MM.1S (cell line): ENCODE measurements around the gene EVL.

Source experiments
- DNase-seq: peaks from one replicate; pipeline ENCODE4 v3.0.0-alpha.2; 2015
- H2AFZ ChIP-seq: fragments of 300-600 bp; sonication (generic); 2 replicates; pipeline ENCODE4 v1.6.0; 2016; ENCODE audit warnings: antibody characterized with exemption, low read length
- H3F3A ChIP-seq: fragments of 300-600 bp; sonication (generic); 2 replicates; pipeline ENCODE4 v1.6.1; 2016; ENCODE audit warnings: mild to moderate bottlenecking, antibody characterized with exemption, low read length, moderate library complexity, mixed read lengths; ENCODE audit not compliant: insufficient read depth
- H3K27ac ChIP-seq: fragments of 300-600 bp; sonication (generic); 2 replicates; pipeline ENCODE4 v1.5.1; 2016; ENCODE audit warnings: mild to moderate bottlenecking, low read length
- H3K27me3 ChIP-seq: fragments of 300-600 bp; sonication (generic); replicated peaks from 2 replicates; pipeline ENCODE4 v1.6.0; 2016; ENCODE audit warnings: low read length; ENCODE audit not compliant: insufficient read depth
- H3K36me3 ChIP-seq: fragments of 300-600 bp; sonication (generic); replicated peaks from 2 replicates; pipeline ENCODE4 v1.6.1; 2016; ENCODE audit warnings: mild to moderate bottlenecking, low read length, mixed read lengths; ENCODE audit not compliant: insufficient read depth
- H3K4me1 ChIP-seq: fragments of 300-600 bp; sonication (generic); 2 replicates; pipeline ENCODE4 v1.6.1; 2016; ENCODE audit warnings: low read length, mixed read lengths
- H3K4me2 ChIP-seq: fragments of 300-600 bp; sonication (generic); 2 replicates; pipeline ENCODE4 v1.6.0; 2016; ENCODE audit warnings: low read depth, low read length
- H3K4me3 ChIP-seq: fragments of 300-600 bp; sonication (generic); 2 replicates; pipeline ENCODE4 v1.5.1; 2016; ENCODE audit warnings: low read length, mixed read lengths
- H3K79me2 ChIP-seq: fragments of 300-600 bp; sonication (generic); 2 replicates; pipeline ENCODE4 v1.6.1; 2016; ENCODE audit warnings: mixed run types, low read length, mixed read lengths
- H3K9ac ChIP-seq: fragments of 300-600 bp; sonication (generic); 2 replicates; pipeline ENCODE4 v1.6.1; 2016; ENCODE audit warnings: low read length, mixed read lengths
- H3K9me2 ChIP-seq: fragments of 300-600 bp; sonication (generic); replicated peaks from 2 replicates; pipeline ENCODE4 v1.6.1; 2016; ENCODE audit warnings: mild to moderate bottlenecking, low read length, mixed read lengths; ENCODE audit not compliant: insufficient read depth
- H3K9me3 ChIP-seq: fragments of 300-600 bp; sonication (generic); replicated peaks from 2 replicates; pipeline ENCODE4 v1.6.1; 2016; ENCODE audit warnings: mild to moderate bottlenecking, low read length, mixed read lengths; ENCODE audit not compliant: insufficient read depth
- H4K20me1 ChIP-seq: fragments of 300-600 bp; sonication (generic); 2 replicates; pipeline ENCODE4 v1.6.1; 2016; ENCODE audit warnings: mild to moderate bottlenecking, low read length, moderate library complexity, mixed read lengths; ENCODE audit not compliant: insufficient read depth
- CTCF ChIP-seq: fragments of 300-600 bp; sonication (generic); IDR thresholded peaks from 2 replicates; pipeline ENCODE4 v1.5.1; 2016; ENCODE audit warnings: antibody characterized with exemption, low read length, mixed read lengths
- EZH2 ChIP-seq: fragments of 300-600 bp; sonication (generic); optimal IDR thresholded peaks from 2 replicates; pipeline ENCODE3; 2017; ENCODE audit warnings: low read depth, mild to moderate bottlenecking, antibody characterized with exemption, low read length, mixed read lengths
- EZH2phosphoT487 ChIP-seq: fragments of 300-600 bp; sonication (generic); IDR thresholded peaks from 2 replicates; pipeline ENCODE4 v1.6.1; 2018; ENCODE audit warnings: antibody characterized with exemption, low read length

EVL gene

GRCh38 chr14:100191584-100192249, 126.5 kb downstream of the EVL start:
- Histone ChIP-seq H3K27ac (no peak overlapping the region), H3K79me2 (no peaks in the 10 kb centered on the region), H3K4me3 (no peak overlapping the region)

GRCh38 chr14:100192250-100192671, 127.0 kb downstream of the EVL start:
- Histone ChIP-seq H3K9me2 (no peaks in the 10 kb centered on the region), H3K4me3 (peak overlapping the region; percentile 54), H3K9me3 (no peaks in the 10 kb centered on the region), H3F3A (no peaks in the 10 kb centered on the region), H3K9ac (peak overlapping the region; percentile 69; the same call in 1 of the 2 replicates), H3K79me2 (no peaks in the 10 kb centered on the region), H2AFZ (peak overlapping the region; percentile 75), H3K4me1 (peaks cover 5% of the 10 kb centered on the region; the same call in 1 of the 2 replicates), H3K4me2 (peak overlapping the region; percentile 57; the same call in 1 of the 2 replicates), H3K36me3 (no peaks in the 10 kb centered on the region), H3K27ac (no peak overlapping the region), H4K20me1 (no peaks in the 10 kb centered on the region), H3K27me3 (no peaks in the 10 kb centered on the region)
- no peak for TF ChIP-seq CTCF
- TF ChIP-seq EZH2phosphoT487, result no peak
- no peak for TF ChIP-seq EZH2
- no peak for DNase-seq

More at GRCh38 chr14:100191584-100192249, 126.5 kb downstream of the EVL start:
- Histone ChIP-seq H3K36me3 (no peaks in the 10 kb centered on the region), H3K4me2 (no peak overlapping the region), H4K20me1 (no peaks in the 10 kb centered on the region), H3K4me1 (peaks cover 5% of the 10 kb centered on the region; the same call in 1 of the 2 replicates), H3K9me3 (no peaks in the 10 kb centered on the region), H3K27me3 (no peaks in the 10 kb centered on the region), H3F3A (no peaks in the 10 kb centered on the region), H2AFZ (no peak overlapping the region), H3K9ac (no peak overlapping the region), H3K9me2 (no peaks in the 10 kb centered on the region)
- TF ChIP-seq EZH2 (no peak), CTCF (no peak), EZH2phosphoT487 (no peak)
- DNase-seq, result no peak

GRCh38 chr14:100192672-100193416, 127.6 kb downstream of the EVL start:
- Histone ChIP-seq H3K36me3 (no peaks in the 10 kb centered on the region), H4K20me1 (no peaks in the 10 kb centered on the region), H3K4me3 (peak overlapping the region; percentile 54), H3K79me2 (no peaks in the 10 kb centered on the region), H2AFZ (peak overlapping the region; percentile 95), H3K4me2 (peak overlapping the region; percentile 69; the same call in 1 of the 2 replicates), H3K4me1 (peaks cover 5% of the 10 kb centered on the region; the same call in 1 of the 2 replicates), H3K27ac (peak overlapping the region; percentile 34; the same call in 1 of the 2 replicates), H3K27me3 (no peaks in the 10 kb centered on the region), H3K9me2 (no peaks in the 10 kb centered on the region), H3F3A (no peaks in the 10 kb centered on the region), H3K9ac (peak overlapping the region; percentile 69; the same call in 1 of the 2 replicates), H3K9me3 (no peaks in the 10 kb centered on the region)
- TF ChIP-seq EZH2, result no peak
- TF ChIP-seq CTCF, result peak; percentile 54
- DNase-seq, result peak; percentile 96
